Suprapubic skin (tissue), 4 donors: ENCODE results near the gene STAT6. TPM values are rescaled to one million over a fixed set of nuclear protein-coding genes. Genes with fewer than 3 reads are reported as not detected.
A peak's percentile ranks its signal among the peaks of the same experiment; 100 is the strongest.
"Not testable (repeated sequence)": the region's sequence is repeated elsewhere in the genome, so short reads cannot be mapped to it uniquely, and the experiment has no call there.

ENCODE experiments used
- DNase-seq, 2 donors: peaks; one replicate each; pipeline ENCODE4 v3.0.0-alpha.2; 2019; ENCODE audit warnings: low spot score in 2 of 2
- H3K27ac ChIP-seq: fragments of 200-600 bp; sonication (generic); one replicate; pipeline ENCODE4 v1.5.1; 2019
- H3K27me3 ChIP-seq: fragments of 200-600 bp; sonication (generic); one replicate; pipeline ENCODE4 v1.5.1; 2019
- H3K36me3 ChIP-seq: fragments of 200-600 bp; sonication (generic); one replicate; pipeline ENCODE4 v1.5.1; 2019
- H3K4me1 ChIP-seq: fragments of 200-600 bp; sonication (generic); one replicate; pipeline ENCODE4 v1.5.1; 2019
- H3K4me3 ChIP-seq: fragments of 200-600 bp; sonication (generic); one replicate; pipeline ENCODE4 v1.5.1; 2019; ENCODE audit warnings: mild to moderate bottlenecking
- H3K9me3 ChIP-seq: fragments of 200-600 bp; sonication (generic); one replicate; pipeline ENCODE4 v1.5.1; 2019
- EP300 ChIP-seq: sonication (generic); formaldehyde crosslinking; IDR thresholded peaks from one replicate; pipeline ENCODE4 v1.6.1; 2017; ENCODE audit warnings: antibody characterized with exemption
- POLR2A ChIP-seq, 2 donors: fragments of 450-650 bp; IDR thresholded peaks; one replicate each; pipeline ENCODE4 v1.6.1; 2017; ENCODE audit warnings: antibody characterized with exemption in 2 of 2, mild to moderate bottlenecking in 2 of 2, moderate library complexity in 2 of 2
- POLR2AphosphoS5 ChIP-seq, 3 donors: sonication (generic); formaldehyde crosslinking; IDR thresholded peaks; one replicate each; pipeline ENCODE4 v1.6.1; 2017; ENCODE audit warnings: antibody characterized with exemption in 3 of 3
- WGBS: methylation state at CpG from one replicate; pipeline ENCODE4 v1.1.5; 2018; 5-methylcytosine and 5-hydroxymethylcytosine counted together
- total RNA-seq, 4 donors: library from RNA; depleted of rRNA; stranded (reverse); fragments of >200 nt; gene quantifications; one replicate each; pipeline ENCODE4 v1.1.0, GENCODE V29; 2016
- TF ChIP-seq, protein P1 (sequence below), 2 donors: fragments of 200-600 bp in 1 of 2; fragments of 450-650 bp in 1 of 2; sonication (generic) in 1 of 2; IDR thresholded peaks; one replicate each; pipeline ENCODE4 v1.5.1; 2016 to 2019; ENCODE audit warnings: antibody characterized with exemption in 2 of 2, mild to moderate bottlenecking in 1 of 2, moderate library complexity in 1 of 2

STAT6 gene
- total RNA-seq, 4 donors from 2014 or later = 140 to 348 (median 183) TPM

GRCh38 chr12:57126561-57126960, 15.4 kb upstream of the STAT6 start:
- 27% methylated on average over 7 of the region's 7 CpGs for WGBS
- Histone ChIP-seq H3K4me1 (peaks cover 44% of the 10 kb centered on the region), H3K27me3 (no peaks in the 10 kb centered on the region), H3K27ac (peak overlapping the region; percentile 95), H3K4me3 (no peak overlapping the region), H3K36me3 (no peaks in the 10 kb centered on the region), H3K9me3 (no peaks in the 10 kb centered on the region)
- TF ChIP-seq EP300 (no peak), POLR2A (IDR thresholded peaks at IDR 0.05) (no peak), POLR2AphosphoS5 (IDR thresholded peaks at IDR 0.05) (no peak)
- TF ChIP-seq, protein P1, sequence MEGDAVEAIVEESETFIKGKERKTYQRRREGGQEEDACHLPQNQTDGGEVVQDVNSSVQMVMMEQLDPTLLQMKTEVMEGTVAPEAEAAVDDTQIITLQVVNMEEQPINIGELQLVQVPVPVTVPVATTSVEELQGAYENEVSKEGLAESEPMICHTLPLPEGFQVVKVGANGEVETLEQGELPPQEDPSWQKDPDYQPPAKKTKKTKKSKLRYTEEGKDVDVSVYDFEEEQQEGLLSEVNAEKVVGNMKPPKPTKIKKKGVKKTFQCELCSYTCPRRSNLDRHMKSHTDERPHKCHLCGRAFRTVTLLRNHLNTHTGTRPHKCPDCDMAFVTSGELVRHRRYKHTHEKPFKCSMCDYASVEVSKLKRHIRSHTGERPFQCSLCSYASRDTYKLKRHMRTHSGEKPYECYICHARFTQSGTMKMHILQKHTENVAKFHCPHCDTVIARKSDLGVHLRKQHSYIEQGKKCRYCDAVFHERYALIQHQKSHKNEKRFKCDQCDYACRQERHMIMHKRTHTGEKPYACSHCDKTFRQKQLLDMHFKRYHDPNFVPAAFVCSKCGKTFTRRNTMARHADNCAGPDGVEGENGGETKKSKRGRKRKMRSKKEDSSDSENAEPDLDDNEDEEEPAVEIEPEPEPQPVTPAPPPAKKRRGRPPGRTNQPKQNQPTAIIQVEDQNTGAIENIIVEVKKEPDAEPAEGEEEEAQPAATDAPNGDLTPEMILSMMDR (IDR thresholded peaks at IDR 0.05) = no peak
- DNase-seq = no peak

- H3K4me3 ChIP-seq = no peak overlapping the region
- H3K4me1 ChIP-seq = peaks cover 40% of the 10 kb centered on the region
- H3K9me3 ChIP-seq = no peaks in the 10 kb centered on the region
- no peak for DNase-seq
- WGBS = 88% methylated on average over 11 of the region's 11 CpGs
- no peaks in the 10 kb centered on the region for H3K27me3 ChIP-seq
- no peaks in the 10 kb centered on the region for H3K36me3 ChIP-seq
- TF ChIP-seq EP300 = no peak
- TF ChIP-seq, protein P1 (IDR thresholded peaks at IDR 0.05) = no peak
- TF ChIP-seq POLR2A (IDR thresholded peaks at IDR 0.05) = no peak
- TF ChIP-seq POLR2AphosphoS5 (IDR thresholded peaks at IDR 0.05) = no peak
- no peak overlapping the region for H3K27ac ChIP-seq
Observed at GRCh38 chr12:57126061-57126460, 14.9 kb upstream of the STAT6 start.

DNA sequence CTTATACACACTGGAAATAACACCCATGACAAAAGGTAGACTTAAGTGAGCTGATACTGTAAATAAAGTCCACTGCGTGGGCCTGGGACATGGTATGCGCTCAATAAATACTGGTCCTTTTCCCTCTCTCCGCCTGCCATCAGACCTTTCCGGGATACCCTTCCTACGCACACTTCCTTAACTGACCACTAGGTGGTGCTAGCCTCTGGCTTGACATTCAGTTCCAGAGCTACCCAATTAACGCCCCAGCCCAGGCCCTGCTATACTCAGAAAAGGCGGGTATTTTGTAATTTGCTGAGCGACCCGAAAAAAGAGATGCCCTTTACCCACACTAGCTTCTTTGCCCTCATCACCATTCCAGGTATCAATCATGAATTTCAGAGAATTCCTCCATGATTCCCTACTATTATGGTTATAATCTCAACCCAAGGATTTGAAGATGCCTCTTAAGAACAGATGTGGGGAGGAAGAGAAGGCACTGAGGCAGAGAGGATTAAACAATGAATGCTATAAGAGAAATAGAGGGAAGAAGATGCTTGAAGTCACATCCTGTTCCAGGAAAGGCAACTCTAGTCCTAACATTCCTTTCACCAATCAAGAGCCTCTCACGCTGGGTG, 13.2 kb upstream of the STAT6 start:
- TF ChIP-seq POLR2AphosphoS5 (IDR thresholded peaks at IDR 0.05) (no peak), POLR2A (IDR thresholded peaks at IDR 0.05) (no peak), EP300 (no peak)
- TF ChIP-seq, protein P1 (IDR thresholded peaks at IDR 0.05) = peak; percentile 94 to 98
- Histone ChIP-seq H3K27me3 (no peaks in the 10 kb centered on the region), H3K4me3 (no peak overlapping the region), H3K36me3 (no peaks in the 10 kb centered on the region), H3K27ac (no peak overlapping the region), H3K9me3 (no peaks in the 10 kb centered on the region), H3K4me1 (peaks cover 24% of the 10 kb centered on the region)
- 14% methylated on average over 10 of the region's 10 CpGs for WGBS
- DNase-seq = peak in 1 of 2 donors; percentile 80

GRCh38 chr12:57123813-57124212, 12.7 kb upstream of the STAT6 start:
- Histone ChIP-seq H3K36me3 (no peaks in the 10 kb centered on the region), H3K4me1 (peaks cover 21% of the 10 kb centered on the region), H3K9me3 (no peaks in the 10 kb centered on the region), H3K27me3 (no peaks in the 10 kb centered on the region), H3K4me3 (no peak overlapping the region), H3K27ac (no peak overlapping the region)
- 45% methylated on average over 2 of the region's 2 CpGs for WGBS
- TF ChIP-seq POLR2AphosphoS5 (IDR thresholded peaks at IDR 0.05) (no peak), EP300 (no peak), POLR2A (IDR thresholded peaks at IDR 0.05) (no peak)
- TF ChIP-seq, protein P1 (IDR thresholded peaks at IDR 0.05) = no peak
- no peak for DNase-seq

DNA sequence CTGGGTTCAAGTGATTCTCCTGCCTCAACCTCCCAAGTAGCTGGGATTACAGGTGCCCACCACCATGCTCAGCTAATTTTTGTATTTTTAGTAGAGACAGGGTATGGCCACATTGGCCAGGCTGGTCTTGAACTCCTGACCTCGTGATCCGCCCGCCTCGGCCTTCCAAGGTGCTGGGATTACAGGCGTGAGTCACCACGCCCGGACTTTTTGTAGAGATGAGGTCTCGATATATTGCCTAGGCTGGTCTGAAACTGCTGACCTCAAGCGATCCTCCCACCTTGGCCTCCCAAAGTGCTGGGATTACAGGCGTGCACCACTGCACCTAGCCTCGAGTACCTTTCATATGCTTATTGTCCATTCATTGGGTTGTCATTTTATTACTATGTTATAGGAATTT, 9.6 kb upstream of the STAT6 start:
- WGBS = 89% methylated on average over 11 of the region's 11 CpGs
- not testable (repeated sequence) for H3K27ac ChIP-seq, H3K4me3 ChIP-seq, H3K27me3 ChIP-seq, H3K9me3 ChIP-seq, H3K36me3 ChIP-seq, DNase-seq, H3K4me1 ChIP-seq
